Measurements from ENCODE around the gene FREM1.

FREM1 gene

GRCh38 chr9:14868772-14869583 is 41.2 kb downstream of the FREM1 start:
- no peak for DNase-seq (ENCODE audit: low spot score)

DNA sequence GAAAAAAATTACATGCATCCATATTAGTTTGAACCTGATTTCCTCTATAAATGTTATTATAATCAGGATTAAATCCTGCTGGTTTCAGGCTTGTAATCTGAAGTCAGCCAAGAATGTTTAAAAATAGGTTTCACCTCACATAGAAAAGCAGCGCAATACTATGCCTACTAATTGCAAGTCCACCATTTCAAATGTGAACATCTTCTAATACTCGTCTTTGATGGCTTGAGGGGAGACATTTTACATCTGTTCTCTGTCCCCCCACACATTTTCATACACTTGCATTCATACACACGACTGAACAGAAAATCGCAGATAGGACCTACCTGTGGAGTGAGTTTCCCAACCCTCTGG is 41.8 kb downstream of the FREM1 start:
- no peak for DNase-seq (ENCODE audit: low spot score)

DNA sequence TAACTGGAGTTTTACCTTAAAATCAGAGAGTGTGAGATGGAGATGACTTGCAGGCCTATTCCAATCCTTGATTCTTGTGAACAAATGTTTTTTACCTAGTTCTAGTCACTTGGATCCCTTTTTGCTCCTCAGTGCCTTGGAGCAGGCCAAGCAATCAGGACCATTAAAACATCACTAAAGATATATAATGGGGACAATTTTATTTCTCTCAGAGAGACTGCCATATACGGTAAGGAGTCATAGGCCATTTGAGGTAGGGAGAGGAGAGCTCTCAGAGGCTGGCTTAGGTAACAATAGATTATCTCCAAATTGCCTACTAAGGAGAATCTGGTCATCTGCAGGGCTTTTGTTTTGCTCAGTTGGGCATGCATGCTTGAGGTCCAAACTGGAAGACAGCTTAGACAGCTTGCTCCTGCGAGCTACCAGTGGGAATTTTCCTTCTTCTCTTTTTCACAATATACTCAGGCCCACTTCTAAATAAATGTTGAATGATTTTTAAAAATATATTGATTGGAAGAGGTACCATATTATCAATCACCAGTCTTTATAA is 44.0 kb downstream of the FREM1 start:
- no peak for DNase-seq (ENCODE audit: low spot score)

GRCh38 chr9:14864309-14864708 is 45.9 kb downstream of the FREM1 start:
- no peak for DNase-seq (ENCODE audit: low spot score)

GRCh38 chr9:14863402-14863801 is 46.8 kb downstream of the FREM1 start:
- DNase-seq (ENCODE audit: low spot score), result no peak

- no peak for DNase-seq (ENCODE audit: low spot score)
Measured at GRCh38 chr9:14857449-14858305, 52.6 kb downstream of the FREM1 start.

DNA sequence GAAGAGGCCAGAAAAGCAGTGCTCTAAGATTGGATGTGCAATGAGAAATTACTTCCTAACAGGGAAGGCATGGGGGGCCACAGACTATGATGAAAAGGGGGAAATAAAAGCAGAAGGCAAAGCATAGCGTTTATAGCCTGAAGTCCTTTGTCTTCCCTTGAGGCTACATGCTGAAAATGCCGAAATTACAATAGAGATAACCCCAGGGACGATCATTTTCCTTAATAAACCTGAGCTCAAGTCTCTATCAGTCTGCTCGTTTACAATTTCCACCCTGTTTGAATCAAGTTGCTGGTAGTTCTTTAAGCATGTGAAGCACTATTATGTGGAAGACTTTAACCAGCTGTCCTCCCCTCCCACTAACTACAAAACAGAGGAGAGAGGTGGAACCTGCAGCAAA is 60.4 kb downstream of the FREM1 start:
- no peak for DNase-seq (ENCODE audit: low spot score)

DNA sequence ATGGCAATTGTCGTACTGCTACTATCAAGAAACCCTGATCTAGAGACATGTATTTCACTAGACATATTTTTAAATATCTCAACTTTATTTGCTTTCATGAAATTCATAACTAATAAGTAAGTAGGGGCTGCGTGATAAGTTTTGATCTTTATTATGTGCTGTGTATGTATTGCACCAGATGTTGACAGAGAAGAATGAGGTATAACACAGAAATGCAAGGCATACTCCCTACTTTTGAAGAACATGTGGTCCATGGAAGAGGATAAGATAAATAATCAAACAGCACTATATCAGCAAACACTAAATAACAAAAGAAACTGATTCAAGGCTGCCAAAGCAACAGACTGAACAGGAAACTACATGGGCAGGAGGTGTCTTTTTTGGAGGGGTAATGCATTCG is 60.9 kb downstream of the FREM1 start:
- DNase-seq (ENCODE audit: low spot score), result no peak

DNA sequence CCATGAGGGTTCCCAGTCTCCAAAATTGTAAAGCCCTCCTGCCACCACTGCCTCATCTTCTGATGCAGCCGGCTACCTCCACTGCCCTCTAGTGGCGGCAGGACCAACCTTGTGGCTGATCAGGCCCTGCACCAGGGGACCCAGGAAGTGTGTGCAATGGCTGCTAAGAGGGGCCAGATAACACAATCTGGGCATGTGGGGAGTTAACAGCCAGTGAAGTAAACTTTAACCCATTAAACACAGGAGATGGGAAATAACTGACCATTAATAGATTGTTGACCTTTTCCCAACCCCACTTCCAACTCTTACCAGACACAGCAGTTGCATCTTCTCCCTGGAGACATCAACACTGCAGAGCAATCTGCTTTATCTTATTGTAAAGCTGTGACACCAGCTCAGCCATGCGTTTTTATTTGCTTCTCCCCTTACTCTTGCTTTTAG is 63.3 kb downstream of the FREM1 start:
- DNase-seq (ENCODE audit: low spot score), result peak; percentile 30

- DNase-seq (ENCODE audit: low spot score), result no peak
Measured at GRCh38 chr9:14843163-14843562, 67.1 kb downstream of the FREM1 start.

- DNase-seq (ENCODE audit: low spot score), result no peak
Measured at GRCh38 chr9:14842269-14842668, 68.0 kb downstream of the FREM1 start.

DNA sequence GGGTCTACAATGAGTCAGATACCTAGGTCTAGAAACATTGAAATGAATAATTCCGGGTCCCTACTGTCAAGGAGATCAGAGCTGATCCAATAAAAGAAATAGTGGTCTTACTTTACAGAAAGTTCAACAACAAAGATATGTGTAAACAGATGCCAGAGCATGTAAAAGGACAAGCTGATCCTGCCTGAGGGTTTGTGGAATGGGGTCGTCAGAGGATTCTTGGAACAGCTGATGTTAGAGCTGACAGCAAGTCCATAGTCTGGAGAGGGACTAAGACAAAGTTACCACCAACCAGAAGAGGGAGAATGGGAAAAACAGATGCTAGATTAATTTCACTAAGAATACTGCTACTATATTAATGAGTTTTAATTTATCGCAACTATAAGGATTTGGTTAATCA is 71.5 kb downstream of the FREM1 start:
- no peak for DNase-seq (ENCODE audit: low spot score)

GRCh38 chr9:14836885-14837284 is 73.3 kb downstream of the FREM1 start:
- no peak for DNase-seq (ENCODE audit: low spot score)

DNA sequence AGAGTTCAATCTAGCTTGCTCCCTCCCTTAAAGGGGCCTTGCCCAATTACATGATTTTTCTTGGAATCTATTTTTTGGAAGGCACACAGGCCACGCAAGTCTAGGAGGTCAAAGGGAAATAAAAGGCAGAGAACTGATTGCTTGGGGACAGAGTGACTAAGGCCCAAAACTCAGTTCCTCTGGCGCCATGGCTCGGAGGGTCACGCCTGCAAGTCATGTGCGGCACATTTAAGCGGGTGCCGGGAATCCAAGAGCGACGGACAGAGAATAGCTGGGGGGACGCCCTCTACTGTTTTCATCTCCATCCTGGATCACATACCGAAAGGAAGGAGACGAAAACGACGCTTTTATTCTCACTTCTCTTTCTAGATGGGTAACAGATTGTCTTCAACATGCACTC is 78.6 kb downstream of the FREM1 start:
- DNase-seq (ENCODE audit: low spot score), result no peak

GRCh38 chr9:14831074-14831473 is 79.2 kb downstream of the FREM1 start:
- no peak for DNase-seq (ENCODE audit: low spot score)

- DNase-seq (ENCODE audit: low spot score), result no peak
Measured at GRCh38 chr9:14830057-14830456, 80.2 kb downstream of the FREM1 start.

DNA sequence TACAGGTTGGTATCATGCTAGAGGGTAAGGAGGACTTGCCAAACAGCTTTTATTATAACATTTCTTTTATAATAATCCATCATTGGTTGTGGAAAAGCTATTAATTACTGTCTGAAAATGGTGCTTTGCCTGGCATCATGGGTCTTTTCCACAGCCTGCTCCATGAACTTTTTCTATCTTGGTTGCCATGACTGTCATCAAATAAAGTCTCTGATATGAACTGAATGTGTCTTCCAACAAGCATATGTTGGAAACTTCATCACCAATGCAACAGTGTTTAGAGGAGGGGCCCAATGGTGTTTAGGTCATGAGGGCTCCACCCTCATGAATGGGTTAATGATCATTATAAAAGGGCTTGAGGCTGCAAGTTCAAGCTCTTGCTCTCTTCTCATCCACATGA is 81.0 kb downstream of the FREM1 start:
- DNase-seq (ENCODE audit: low spot score), result no peak

DNA sequence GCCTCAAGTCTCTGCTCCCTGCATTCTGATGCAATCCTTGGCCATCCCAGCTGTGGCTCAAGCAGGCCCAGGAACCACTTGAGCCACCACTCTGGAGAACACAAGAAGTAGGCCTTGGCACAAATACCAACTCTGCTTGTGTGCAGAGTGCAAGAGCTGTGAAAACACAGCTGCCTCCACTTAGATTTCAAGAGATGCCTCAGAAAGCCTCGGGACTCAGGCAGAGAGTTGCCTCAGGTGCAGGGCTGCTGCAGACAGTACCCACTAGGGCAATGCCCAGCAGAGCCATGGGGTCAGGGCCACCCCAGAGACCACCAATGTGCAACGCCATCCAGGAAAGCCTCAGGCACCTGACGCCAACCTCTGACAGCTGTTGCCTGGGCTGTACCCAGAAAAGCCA is 82.4 kb downstream of the FREM1 start:
- no peak for DNase-seq (ENCODE audit: low spot score)

DNA sequence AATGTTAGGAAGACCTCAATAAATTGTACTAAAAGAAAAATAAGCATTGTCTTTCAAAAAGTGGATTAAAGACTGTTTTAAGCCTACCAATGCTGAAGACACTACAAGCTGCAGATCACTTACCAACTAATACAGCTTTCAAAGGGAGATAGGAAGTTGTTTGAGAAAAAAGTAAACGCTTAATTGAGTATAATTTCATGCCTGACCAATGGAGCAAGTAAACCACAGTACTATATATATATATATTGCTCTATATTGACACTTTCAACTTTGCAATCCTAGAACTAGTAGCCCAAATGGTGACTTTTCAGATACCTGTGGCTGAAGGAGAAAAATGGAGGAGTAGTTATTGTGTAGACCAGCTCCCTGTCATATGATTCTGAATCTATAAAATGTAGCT is 85.7 kb downstream of the FREM1 start:
- no peak for DNase-seq (ENCODE audit: low spot score)

GRCh38 chr9:14823800-14824199 is 86.4 kb downstream of the FREM1 start:
- DNase-seq (ENCODE audit: low spot score), result no peak

DNA sequence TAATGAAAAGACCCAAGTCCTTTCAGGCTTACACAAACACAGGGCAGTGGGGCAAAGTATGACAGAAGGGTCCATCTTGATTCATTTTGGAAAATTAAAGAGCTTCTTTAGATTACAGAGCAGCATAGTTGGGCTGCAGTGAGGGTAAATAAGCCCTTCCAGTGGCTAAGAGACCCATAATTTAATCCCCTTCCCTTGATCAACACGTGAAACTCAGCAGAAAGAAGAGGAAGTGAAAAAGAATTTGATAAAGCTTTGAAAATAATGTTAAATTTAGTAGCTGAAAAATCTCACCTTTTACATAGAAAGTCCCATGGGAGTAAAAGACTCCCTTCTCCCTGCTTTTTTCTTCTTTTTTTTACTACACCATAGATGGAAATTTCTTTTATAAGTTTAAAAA is 87.6 kb downstream of the FREM1 start:
- no peak for DNase-seq (ENCODE audit: low spot score)

- no peak for DNase-seq (ENCODE audit: low spot score)
Measured at GRCh38 chr9:14819183-14819582, 91.0 kb downstream of the FREM1 start.

- no peak for DNase-seq (ENCODE audit: low spot score)
Measured at GRCh38 chr9:14814249-14814628, 96.0 kb downstream of the FREM1 start.
